Mesenchymal stem cell (in vitro differentiated cells and primary cell): ENCODE results near the gene TMEM11.

Experiments
- DNase-seq: peaks from one replicate; pipeline ENCODE4 v3.0.0-alpha.2; 2013
- H2AFZ ChIP-seq: one replicate; pipeline ENCODE4 v1.6.1; 2013; ENCODE audit warnings: low read depth, mild to moderate bottlenecking, control low read depth, inconsistent platforms, low read length, moderate library complexity
- H2AK5ac ChIP-seq: 2 replicates; pipeline ENCODE4 v1.6.1; 2013; ENCODE audit warnings: low read length, moderate library complexity, mild to moderate bottlenecking, inconsistent platforms; ENCODE audit not compliant: severe bottlenecking
- H2BK120ac ChIP-seq: one replicate; pipeline ENCODE4 v1.6.1; 2013; ENCODE audit warnings: low read depth, mild to moderate bottlenecking, inconsistent platforms, low read length, moderate library complexity
- H2BK12ac ChIP-seq, 2 experiments: one replicate each; pipeline ENCODE4 v1.6.1; 2013; ENCODE audit warnings: inconsistent platforms in 2 of 2, low read length in 2 of 2, mild to moderate bottlenecking in 2 of 2, moderate library complexity in 2 of 2, control low read depth in 1 of 2
- H2BK15ac ChIP-seq: one replicate; pipeline ENCODE4 v1.6.1; 2013; ENCODE audit warnings: mild to moderate bottlenecking, low read depth, inconsistent platforms; ENCODE audit not compliant: poor library complexity, severe bottlenecking
- H2BK5ac ChIP-seq: 2 replicates; pipeline ENCODE4 v1.6.1; 2013; ENCODE audit warnings: low read depth, mild to moderate bottlenecking, low read length, control low read depth, inconsistent platforms; ENCODE audit not compliant: poor library complexity, severe bottlenecking
- H3K14ac ChIP-seq, 2 experiments: one replicate each; pipeline ENCODE4 v1.6.1; 2013; ENCODE audit warnings: inconsistent platforms in 2 of 2, low read length in 2 of 2, control low read depth in 1 of 2, mild to moderate bottlenecking in 1 of 2, moderate library complexity in 1 of 2
- H3K18ac ChIP-seq, 2 experiments: one replicate each; pipeline ENCODE4 v1.6.1; 2013; ENCODE audit warnings: inconsistent platforms in 2 of 2, low read length in 2 of 2, control low read depth in 1 of 2, low read depth in 1 of 2, mild to moderate bottlenecking in 1 of 2
- H3K23ac ChIP-seq, 2 experiments: one replicate each; pipeline ENCODE4 v1.6.1; 2013; ENCODE audit warnings: inconsistent platforms in 2 of 2, low read length in 2 of 2, mild to moderate bottlenecking in 2 of 2, moderate library complexity in 2 of 2, control low read depth in 1 of 2
- H3K27ac ChIP-seq: 2 replicates; pipeline ENCODE4 v1.5.1; 2013; ENCODE audit warnings: mild to moderate bottlenecking, moderate library complexity, low read length, control low read depth, inconsistent platforms; ENCODE audit not compliant: poor library complexity, severe bottlenecking
- H3K27me3 ChIP-seq, 2 experiments: 2 replicates each; pipeline versions ENCODE4 v1.6.1 to v1.7.0; 2013; ENCODE audit warnings: low read length in 2 of 2, mild to moderate bottlenecking in 2 of 2, moderate library complexity in 2 of 2, control low read depth in 1 of 2, inconsistent platforms in 1 of 2; ENCODE audit not compliant: control insufficient read depth in 1 of 2, insufficient read depth in 1 of 2
- H3K36me3 ChIP-seq, 2 experiments: 2 replicates each; pipeline versions ENCODE4 v1.6.1 to v1.7.0; 2013; ENCODE audit warnings: low read length in 2 of 2, control low read depth in 1 of 2, inconsistent platforms in 1 of 2, low read depth in 1 of 2, mild to moderate bottlenecking in 1 of 2; ENCODE audit not compliant: insufficient read depth in 2 of 2, control insufficient read depth in 1 of 2
- H3K4ac ChIP-seq, 2 experiments: one replicate each; pipeline ENCODE4 v1.6.1; 2013; ENCODE audit warnings: inconsistent platforms in 2 of 2, low read length in 2 of 2, mild to moderate bottlenecking in 2 of 2, moderate library complexity in 2 of 2, control low read depth in 1 of 2, low read depth in 1 of 2
- H3K4me1 ChIP-seq: 2 replicates; pipeline ENCODE4 v1.6.1; 2013; ENCODE audit warnings: low read depth, low read length, control low read depth; ENCODE audit not compliant: control insufficient read depth, insufficient read depth
- H3K4me2 ChIP-seq: 2 replicates; pipeline ENCODE4 v1.6.1; 2013; ENCODE audit warnings: low read length, mild to moderate bottlenecking, inconsistent platforms; ENCODE audit not compliant: poor library complexity, severe bottlenecking
- H3K4me3 ChIP-seq, 2 experiments: 2 replicates each; pipeline versions ENCODE4 v1.5.1 to v1.7.0; 2013; ENCODE audit warnings: low read length in 2 of 2, mild to moderate bottlenecking in 2 of 2, control low read depth in 1 of 2, low read depth in 1 of 2; ENCODE audit not compliant: insufficient read depth in 1 of 2
- H3K79me1 ChIP-seq: replicated peaks from 2 replicates; pipeline ENCODE4 v1.6.1; 2013; ENCODE audit warnings: mild to moderate bottlenecking, control low read depth, low read length, inconsistent platforms; ENCODE audit not compliant: poor library complexity, severe bottlenecking
- H3K9ac ChIP-seq: 2 replicates; pipeline ENCODE4 v1.7.0; 2013; ENCODE audit warnings: mild to moderate bottlenecking, low read length, moderate library complexity
- H3K9me3 ChIP-seq: 2 replicates; pipeline ENCODE4 v1.7.0; 2013; ENCODE audit warnings: mild to moderate bottlenecking, low read length; ENCODE audit not compliant: control insufficient read depth
- H4K8ac ChIP-seq: one replicate; pipeline ENCODE4 v1.6.1; 2013; ENCODE audit warnings: inconsistent platforms, mild to moderate bottlenecking, low read length, moderate library complexity
- H4K91ac ChIP-seq: one replicate; pipeline ENCODE4 v1.6.1; 2013; ENCODE audit warnings: mild to moderate bottlenecking, low read length, inconsistent platforms
- WGBS: methylation state at CpG from one replicate; pipeline ENCODE4 v1.1.7; 2013; ENCODE audit warnings: mixed read lengths; 5-methylcytosine and 5-hydroxymethylcytosine counted together

TMEM11 gene

DNA sequence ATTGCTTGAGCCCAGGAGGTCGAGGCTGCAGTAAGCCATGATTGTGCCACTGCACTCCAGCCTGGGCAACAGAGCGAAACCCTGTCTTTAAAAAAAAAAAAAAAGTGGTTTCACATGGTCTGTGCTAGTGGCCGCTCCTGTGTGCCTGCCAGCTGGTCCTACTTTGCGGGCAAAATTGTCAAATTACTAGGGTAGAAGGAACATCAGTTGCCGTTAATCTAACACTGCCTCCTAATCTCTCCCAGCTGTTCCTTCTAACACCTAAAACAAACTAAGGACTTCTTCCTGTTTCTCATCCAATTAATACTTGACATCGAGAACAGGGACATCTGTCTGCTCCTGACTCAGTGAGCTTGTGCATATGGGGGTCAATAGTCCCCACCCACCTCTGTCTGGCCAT lies 23.9 kb downstream of the TMEM11 start:
- H3K14ac ChIP-seq = no peak overlapping the region
- peaks cover 26 to 54% of the 10 kb centered on the region in 2 experiments for H3K36me3 ChIP-seq
- H3K18ac ChIP-seq = no peak overlapping the region
- no peak overlapping the region for H3K4me3 ChIP-seq
- DNase-seq = no peak
- no peak overlapping the region for H2BK5ac ChIP-seq
- H3K4me2 ChIP-seq = no peak overlapping the region
- WGBS = 89% methylated on average over 6 of the region's 6 CpGs
- H3K27ac ChIP-seq = no peak overlapping the region
- no peak overlapping the region for H4K8ac ChIP-seq
- no peaks in the 10 kb centered on the region for H3K9me3 ChIP-seq
- H2AK5ac ChIP-seq = no peak overlapping the region
- no peak overlapping the region for H2BK15ac ChIP-seq
- no peak overlapping the region for H2BK120ac ChIP-seq
- H3K27me3 ChIP-seq = no peaks in the 10 kb centered on the region
- H4K91ac ChIP-seq = no peak overlapping the region
- H3K4me1 ChIP-seq = no peaks in the 10 kb centered on the region
- H3K23ac ChIP-seq = no peak overlapping the region
- H3K4ac ChIP-seq = no peak overlapping the region
- no peak overlapping the region for H2AFZ ChIP-seq
- H2BK12ac ChIP-seq = no peak overlapping the region
- peaks cover 9% of the 10 kb centered on the region for H3K79me1 ChIP-seq
- no peak overlapping the region for H3K9ac ChIP-seq

DNA sequence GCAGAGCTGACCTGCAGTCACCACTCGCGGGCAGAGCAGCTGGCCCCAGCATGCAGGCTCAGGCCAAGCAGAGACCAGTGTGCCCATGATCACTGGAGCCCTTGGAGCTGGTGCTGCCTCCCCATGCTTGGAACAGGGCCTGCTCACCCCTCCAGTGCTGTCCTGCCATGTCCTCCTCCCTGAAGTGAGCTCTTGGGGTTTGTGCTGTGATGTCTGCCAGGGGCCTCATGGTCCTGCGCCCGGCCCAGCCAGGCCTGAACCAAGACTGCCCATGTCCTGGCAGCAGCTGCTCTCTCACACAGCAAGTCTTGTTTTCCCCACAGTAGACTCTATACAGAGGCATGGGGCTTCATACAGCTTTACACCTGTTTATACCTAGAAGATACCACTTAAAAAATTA lies 24.6 kb downstream of the TMEM11 start:
- H3K14ac ChIP-seq = no peak overlapping the region
- peaks cover 5% of the 10 kb centered on the region for H3K79me1 ChIP-seq
- no peak overlapping the region for H3K23ac ChIP-seq
- H2BK12ac ChIP-seq = no peak overlapping the region
- H4K8ac ChIP-seq = no peak overlapping the region
- H3K4me3 ChIP-seq = no peak overlapping the region
- H3K27ac ChIP-seq = no peak overlapping the region
- H3K9me3 ChIP-seq = no peaks in the 10 kb centered on the region
- no peak overlapping the region for H2AK5ac ChIP-seq
- no peak overlapping the region for H3K9ac ChIP-seq
- no peak overlapping the region for H2BK120ac ChIP-seq
- H3K4me1 ChIP-seq = no peaks in the 10 kb centered on the region
- 95% methylated on average over 4 of the region's 4 CpGs for WGBS
- no peak overlapping the region for H2AFZ ChIP-seq
- no peak overlapping the region for H3K4ac ChIP-seq
- H2BK15ac ChIP-seq = no peak overlapping the region
- H3K18ac ChIP-seq = no peak overlapping the region
- no peak for DNase-seq
- no peaks in the 10 kb centered on the region for H3K27me3 ChIP-seq
- peaks cover 31 to 61% of the 10 kb centered on the region in 2 experiments for H3K36me3 ChIP-seq
- H3K4me2 ChIP-seq = no peak overlapping the region
- H4K91ac ChIP-seq = peak overlapping the region; percentile 25
- no peak overlapping the region for H2BK5ac ChIP-seq

GRCh38 chr17:21186399-21187187 lies 27.4 kb downstream of the TMEM11 start:
- Histone ChIP-seq H3K4me2 (no peak overlapping the region), H2BK120ac (no peak overlapping the region), H4K91ac (no peak overlapping the region), H3K79me1 (no peaks in the 10 kb centered on the region), H3K18ac (no peak overlapping the region), H3K4me1 (no peaks in the 10 kb centered on the region), H3K27ac (no peak overlapping the region), H3K9ac (no peak overlapping the region), H2BK5ac (no peak overlapping the region), H4K8ac (no peak overlapping the region), H3K36me3 (peaks cover 30 to 65% of the 10 kb centered on the region in 2 experiments), H2BK12ac (no peak overlapping the region), H3K27me3 (no peaks in the 10 kb centered on the region), H3K23ac (no peak overlapping the region), H3K9me3 (no peaks in the 10 kb centered on the region), H2AFZ (no peak overlapping the region), H2BK15ac (no peak overlapping the region), H3K4me3 (no peak overlapping the region), H3K14ac (no peak overlapping the region), H2AK5ac (no peak overlapping the region), H3K4ac (no peak overlapping the region)
- no peak for DNase-seq
- 97% methylated on average over 4 of the region's 6 CpGs for WGBS

DNA sequence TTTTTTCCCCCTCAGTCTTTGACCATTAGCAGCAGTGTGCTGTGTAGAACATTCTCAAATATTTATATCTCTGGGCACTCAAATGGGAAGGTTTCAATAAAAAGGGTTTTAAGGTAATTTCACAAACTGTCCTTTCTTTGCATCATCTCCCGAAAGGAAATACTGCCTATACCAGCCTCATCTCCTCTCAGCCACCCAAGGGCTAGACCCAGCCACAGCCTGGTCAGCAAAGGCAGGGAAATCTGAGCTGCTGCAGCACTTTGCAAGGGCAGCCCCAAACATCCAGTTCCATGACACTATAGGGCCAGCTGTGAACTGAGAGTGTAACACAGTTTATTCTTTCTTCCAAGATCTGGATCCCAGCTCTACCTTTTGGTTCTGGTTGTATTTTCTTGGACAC lies 28.9 kb downstream of the TMEM11 start:
- H3K4me3 ChIP-seq = no peak overlapping the region
- H3K9me3 ChIP-seq = no peaks in the 10 kb centered on the region
- H3K4me2 ChIP-seq = no peak overlapping the region
- no peak overlapping the region for H3K23ac ChIP-seq
- no peak overlapping the region for H3K4ac ChIP-seq
- H4K91ac ChIP-seq = no peak overlapping the region
- no peaks in the 10 kb centered on the region for H3K79me1 ChIP-seq
- H2AFZ ChIP-seq = no peak overlapping the region
- DNase-seq = no peak
- no peak overlapping the region for H3K27ac ChIP-seq
- no peak overlapping the region for H3K18ac ChIP-seq
- no peak overlapping the region for H2BK15ac ChIP-seq
- no peak overlapping the region for H2AK5ac ChIP-seq
- H2BK5ac ChIP-seq = no peak overlapping the region
- no peak overlapping the region for H3K9ac ChIP-seq
- no peaks in the 10 kb centered on the region for H3K27me3 ChIP-seq
- H3K4me1 ChIP-seq = no peaks in the 10 kb centered on the region
- H3K36me3 ChIP-seq = peaks cover 24 to 58% of the 10 kb centered on the region in 2 experiments
- H4K8ac ChIP-seq = no peak overlapping the region
- no peak overlapping the region for H3K14ac ChIP-seq
- 100% methylated on average over 1 of the region's 1 CpG for WGBS
- H2BK12ac ChIP-seq = no peak overlapping the region
- no peak overlapping the region for H2BK120ac ChIP-seq
